Measurements from ENCODE around the gene ITPKA. TPM values are rescaled to one million over a fixed set of nuclear protein-coding genes. Genes with fewer than 3 reads are reported as not detected.

ITPKA gene
- total and polyA plus RNA-seq, 12 donors, result 0.55 to 6.8 (median 1.6) TPM

- peak in 2 of 8 donors; percentile 24 to 26 for ATAC-seq
- Histone ChIP-seq H3K27me3 (no peaks in the 10 kb centered on the region), H3K9me3 (no peaks in the 10 kb centered on the region)
These were observed 27.0 kb downstream of the ITPKA start for GRCh38 chr15:41520636-41521035.

DNA sequence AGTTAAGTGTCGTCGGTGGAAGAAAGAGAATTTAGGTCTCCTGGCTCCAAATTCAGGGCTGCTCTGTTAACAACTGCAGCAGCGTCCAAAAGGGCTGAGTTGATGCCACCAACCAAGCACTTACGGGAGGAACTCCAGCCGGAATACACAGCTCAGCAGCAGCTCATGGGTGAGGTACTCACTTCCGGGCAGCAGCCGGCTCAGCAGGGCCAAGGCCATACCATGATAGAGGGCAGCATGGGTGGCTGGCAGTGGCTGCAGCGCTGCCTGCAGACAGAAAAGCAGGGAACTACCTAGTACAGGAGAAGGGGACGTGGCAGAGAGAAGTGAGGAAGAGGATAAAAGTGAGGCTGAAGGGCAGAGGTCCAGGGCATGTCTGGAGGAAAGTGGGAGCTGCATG lies 27.9 kb downstream of the ITPKA start:
- no peak for DNase-seq
- TF ChIP-seq, protein P1, sequence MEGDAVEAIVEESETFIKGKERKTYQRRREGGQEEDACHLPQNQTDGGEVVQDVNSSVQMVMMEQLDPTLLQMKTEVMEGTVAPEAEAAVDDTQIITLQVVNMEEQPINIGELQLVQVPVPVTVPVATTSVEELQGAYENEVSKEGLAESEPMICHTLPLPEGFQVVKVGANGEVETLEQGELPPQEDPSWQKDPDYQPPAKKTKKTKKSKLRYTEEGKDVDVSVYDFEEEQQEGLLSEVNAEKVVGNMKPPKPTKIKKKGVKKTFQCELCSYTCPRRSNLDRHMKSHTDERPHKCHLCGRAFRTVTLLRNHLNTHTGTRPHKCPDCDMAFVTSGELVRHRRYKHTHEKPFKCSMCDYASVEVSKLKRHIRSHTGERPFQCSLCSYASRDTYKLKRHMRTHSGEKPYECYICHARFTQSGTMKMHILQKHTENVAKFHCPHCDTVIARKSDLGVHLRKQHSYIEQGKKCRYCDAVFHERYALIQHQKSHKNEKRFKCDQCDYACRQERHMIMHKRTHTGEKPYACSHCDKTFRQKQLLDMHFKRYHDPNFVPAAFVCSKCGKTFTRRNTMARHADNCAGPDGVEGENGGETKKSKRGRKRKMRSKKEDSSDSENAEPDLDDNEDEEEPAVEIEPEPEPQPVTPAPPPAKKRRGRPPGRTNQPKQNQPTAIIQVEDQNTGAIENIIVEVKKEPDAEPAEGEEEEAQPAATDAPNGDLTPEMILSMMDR (IDR thresholded peaks at IDR 0.05), result no peak
- WGBS, 2 donors, result 84 to 92% methylated on average over 9 of the region's 9 CpGs
- ATAC-seq, result no peak
- no peaks in the 10 kb centered on the region for H3K27me3 ChIP-seq
- H3K9me3 ChIP-seq, result no peaks in the 10 kb centered on the region
- H3K4me1 ChIP-seq, result no peaks in the 10 kb centered on the region
- no peak overlapping the region for H3K4me3 ChIP-seq
- intact Hi-C loops (cut with DNase I), result no loop called here
- peaks cover 0 to 76% (median 25%) of the 10 kb centered on the region in 9 donors for H3K36me3 ChIP-seq
- H3K27ac ChIP-seq, result no peak overlapping the region

More at GRCh38 chr15:41520636-41521035, 27.0 kb downstream of the ITPKA start:
- H3K27ac ChIP-seq, result no peak overlapping the region
- DNase-seq, result no peak
- H3K4me3 ChIP-seq, result no peak overlapping the region
- peaks cover 0 to 66% (median 15%) of the 10 kb centered on the region in 9 donors for H3K36me3 ChIP-seq
- H3K4me1 ChIP-seq, result no peaks in the 10 kb centered on the region
- intact Hi-C loops (cut with DNase I), result no loop called here
- TF ChIP-seq, protein P1 (IDR thresholded peaks at IDR 0.05), result no peak
- 96% methylated on average over 17 of the region's 17 CpGs for WGBS, 2 donors

DNA sequence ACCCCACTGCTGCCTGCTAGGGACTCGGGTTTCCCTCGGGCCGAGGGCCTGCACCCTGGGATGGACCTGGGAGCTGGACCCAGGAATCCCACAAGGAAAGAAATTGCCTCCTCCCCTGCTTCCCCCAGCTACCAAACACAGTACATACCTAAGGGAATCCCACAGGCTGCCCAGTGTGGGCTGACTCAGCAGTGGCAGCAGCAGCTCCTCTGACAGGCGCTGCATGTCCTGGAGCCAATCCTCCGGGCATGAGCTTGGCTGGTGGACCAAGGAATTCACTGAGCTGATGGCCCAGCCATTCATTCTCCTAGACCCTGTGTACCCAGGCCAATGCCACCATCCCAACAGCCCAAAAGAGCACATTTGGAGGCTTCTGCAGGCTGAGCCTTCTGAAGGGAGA lies 29.4 kb downstream of the ITPKA start:
- Histone ChIP-seq H3K4me1 (no peaks in the 10 kb centered on the region), H3K27me3 (no peaks in the 10 kb centered on the region), H3K36me3 (peaks cover 0 to 78% (median 40%) of the 10 kb centered on the region in 9 donors), H3K9me3 (no peaks in the 10 kb centered on the region), H3K27ac (no peak overlapping the region), H3K4me3 (no peak overlapping the region)
- ATAC-seq (no peak), DNase-seq (no peak)
- 95 to 96% methylated on average over 5 of the region's 5 CpGs for WGBS, 2 donors
- intact Hi-C loops (cut with DNase I), result no loop called here
- TF ChIP-seq, protein P1 (IDR thresholded peaks at IDR 0.05), result no peak

DNA sequence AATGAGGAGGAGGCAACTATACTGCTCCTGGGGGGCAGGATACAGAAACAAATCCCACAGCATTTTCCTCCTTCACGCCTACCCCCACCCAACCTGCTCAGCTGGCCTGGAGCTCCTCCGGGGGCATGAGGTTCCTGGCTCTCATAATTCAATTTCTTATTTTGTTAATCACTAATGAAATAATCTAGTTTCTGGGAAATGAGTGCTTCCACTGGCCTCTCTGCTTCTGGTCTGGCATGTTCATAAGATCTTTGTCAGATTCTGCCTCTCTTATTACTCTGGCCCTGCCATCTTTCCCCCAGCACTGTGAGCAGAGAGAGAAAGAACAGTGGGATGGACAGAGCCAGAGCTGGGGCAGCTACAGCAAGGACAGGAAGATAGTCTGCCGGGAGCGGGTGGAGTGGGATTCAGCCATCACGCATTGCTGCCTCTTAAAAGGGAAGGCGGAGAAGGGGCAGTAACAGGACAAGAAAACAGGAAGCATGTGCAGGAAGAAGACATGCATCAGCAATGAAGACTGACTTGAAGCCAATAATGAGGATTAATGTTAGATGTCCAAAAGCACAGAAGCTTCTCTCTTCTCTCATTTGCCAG lies 36.8 kb downstream of the ITPKA start:
- peaks cover 0 to 100% (median 80%) of the 10 kb centered on the region in 9 donors for H3K36me3 ChIP-seq
- no peaks in the 10 kb centered on the region for H3K9me3 ChIP-seq
- intact Hi-C loops (cut with DNase I), result no loop called here
- DNase-seq (no peak), ATAC-seq (no peak)
- TF ChIP-seq, protein P1 (IDR thresholded peaks at IDR 0.05), result no peak
- H3K4me3 ChIP-seq, result no peak overlapping the region
- WGBS, 2 donors, result 72 to 77% methylated on average over 6 of the region's 6 CpGs
- H3K4me1 ChIP-seq, result peaks cover 0 to 5% (median 0%) of the 10 kb centered on the region in 9 donors
- no peak overlapping the region for H3K27ac ChIP-seq
- H3K27me3 ChIP-seq, result no peaks in the 10 kb centered on the region
